ENCODE data around the gene BAZ1A.

The BAZ1A gene

GRCh38 chr14:34718750-34719304 lies 156.3 kb downstream of the BAZ1A start:
- DNase-seq (ENCODE audit: low spot score): no peak

GRCh38 chr14:34715127-34715863 lies 159.9 kb downstream of the BAZ1A start:
- no peak for DNase-seq (ENCODE audit: low spot score)

DNA sequence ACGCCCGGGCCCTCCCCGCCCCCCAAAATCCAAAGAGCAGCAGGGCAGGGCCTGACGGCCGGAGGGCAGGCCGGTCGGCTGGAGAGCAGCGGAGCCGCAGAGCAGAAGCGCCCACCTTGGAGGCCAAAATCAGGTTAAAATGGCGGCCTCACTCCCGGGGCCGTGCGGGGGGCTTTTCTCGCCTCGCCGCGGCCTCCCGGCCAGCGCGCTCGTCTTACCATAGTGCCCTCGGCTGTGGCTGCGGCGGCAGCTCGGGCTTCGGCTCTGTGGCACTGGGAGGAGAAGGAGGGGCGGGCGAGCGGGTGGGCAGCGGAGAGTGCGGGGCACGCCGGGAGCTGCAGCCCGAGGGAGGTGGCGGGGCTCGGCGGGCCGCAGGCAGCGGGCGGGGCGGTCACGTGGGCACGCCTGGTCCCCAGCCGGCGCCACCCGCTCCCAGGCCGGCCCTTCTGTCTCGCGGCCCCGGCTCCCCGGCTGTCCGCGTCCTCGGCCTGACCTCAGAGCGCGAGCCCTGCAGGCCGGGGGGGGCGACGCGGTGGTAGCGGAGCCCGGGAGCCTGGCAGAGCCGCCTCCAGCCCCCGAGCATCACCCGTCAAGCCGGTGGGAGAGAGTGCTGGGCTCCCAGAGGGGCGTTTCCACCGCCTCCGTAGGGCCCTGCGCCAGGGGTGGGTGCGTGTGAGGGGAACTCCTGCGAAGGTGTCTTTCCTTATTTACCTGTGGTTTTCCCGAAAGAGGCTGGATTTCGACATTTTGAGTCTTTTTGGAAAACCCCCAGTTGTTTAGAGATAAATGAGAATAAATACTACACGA lies 160.6 kb downstream of the BAZ1A start, which contains the start of gene CFL2:
Gene CFL2, minus strand, starts transcription at position 274 of the 807 bp plus-strand sequence. Its CDS starts 53 bp downstream, at position 221.
- DNase-seq (ENCODE audit: low spot score): peak; percentile 75

- DNase-seq (ENCODE audit: low spot score): peak; percentile 18
Observed at GRCh38 chr14:34713681-34714319, 161.4 kb downstream of the BAZ1A start.

GRCh38 chr14:34713122-34713680 lies 162.0 kb downstream of the BAZ1A start:
- no peak for DNase-seq (ENCODE audit: low spot score)

DNA sequence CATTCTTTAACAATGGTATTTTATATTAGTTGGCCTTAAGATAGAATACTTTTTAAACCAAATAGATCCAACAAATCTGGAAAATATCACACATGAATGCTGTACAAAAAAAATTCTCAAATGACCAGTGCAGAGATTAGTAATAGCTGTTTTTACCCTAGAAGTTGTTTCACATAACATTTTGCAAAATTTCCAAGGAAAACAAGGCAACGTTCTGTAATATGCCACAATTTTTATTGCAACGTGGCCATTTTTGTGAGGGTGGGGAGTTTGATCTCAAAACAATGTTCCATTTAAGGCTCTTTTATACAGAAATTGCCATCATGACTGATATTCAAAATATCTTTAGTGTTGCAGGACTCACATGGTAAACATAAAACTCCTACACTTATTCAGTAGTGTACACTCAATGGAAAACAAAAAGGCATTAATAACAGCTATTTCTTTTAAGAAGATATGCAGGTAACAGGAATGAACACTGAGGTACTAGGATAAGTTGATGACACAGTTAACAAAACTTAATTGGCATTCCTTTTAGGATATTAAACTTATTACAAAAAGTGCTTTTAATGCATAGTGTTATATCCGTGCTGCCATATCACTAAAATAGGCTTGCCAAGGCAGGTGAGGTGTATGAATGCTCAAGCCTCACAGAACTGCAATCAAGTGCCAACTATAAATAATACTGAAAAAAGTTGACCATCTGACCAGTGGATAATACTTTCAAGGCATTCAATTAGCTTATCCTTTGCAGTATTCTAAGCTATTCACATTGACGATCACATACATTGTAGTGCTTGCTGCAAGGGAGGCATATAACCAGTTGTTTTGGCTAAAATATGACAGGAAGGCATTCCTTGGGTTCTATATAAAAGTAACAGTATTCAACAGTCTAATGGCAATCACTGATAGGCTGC lies 163.1 kb downstream of the BAZ1A start:
- DNase-seq (ENCODE audit: low spot score): no peak

DNA sequence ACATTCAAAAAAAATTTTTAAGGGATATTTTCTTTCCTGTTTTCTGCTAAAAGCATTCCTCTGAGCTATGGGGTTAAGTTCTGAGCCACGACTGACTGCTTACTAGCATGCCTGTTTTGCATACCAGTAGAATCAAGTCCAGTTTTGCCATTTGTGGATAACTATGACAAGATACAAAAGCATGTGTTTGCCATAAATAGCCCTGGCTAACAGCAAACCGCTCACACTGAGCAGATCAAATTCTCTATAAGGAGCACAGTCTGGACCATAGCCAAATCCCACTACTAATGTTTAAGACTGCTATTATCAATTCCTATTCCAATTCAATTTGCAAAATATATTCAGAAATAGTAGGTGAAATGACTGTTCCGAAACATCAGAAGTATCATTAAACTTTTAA lies 164.0 kb downstream of the BAZ1A start:
- no peak for DNase-seq (ENCODE audit: low spot score)

DNA sequence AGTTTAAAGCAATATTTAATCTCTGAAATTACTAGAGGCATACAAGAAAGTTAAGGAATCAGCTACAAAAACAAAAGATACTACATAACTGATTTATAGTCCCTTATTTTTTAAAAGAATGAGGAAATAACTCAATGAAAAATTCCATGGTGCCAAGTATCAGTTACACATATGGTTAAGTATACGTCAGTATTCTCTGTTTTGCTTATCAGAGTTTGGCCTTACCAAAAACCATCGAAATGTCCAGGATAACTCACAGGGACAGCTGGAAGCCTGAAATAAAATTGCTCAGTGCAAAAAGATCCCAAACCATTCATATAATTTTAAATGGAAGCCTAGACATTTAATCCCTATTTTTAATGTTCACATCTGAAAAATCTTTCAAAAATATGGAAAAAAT lies 164.4 kb downstream of the BAZ1A start:
- no peak for DNase-seq (ENCODE audit: low spot score)

GRCh38 chr14:34710006-34710405 lies 165.2 kb downstream of the BAZ1A start:
- DNase-seq (ENCODE audit: low spot score): no peak

DNA sequence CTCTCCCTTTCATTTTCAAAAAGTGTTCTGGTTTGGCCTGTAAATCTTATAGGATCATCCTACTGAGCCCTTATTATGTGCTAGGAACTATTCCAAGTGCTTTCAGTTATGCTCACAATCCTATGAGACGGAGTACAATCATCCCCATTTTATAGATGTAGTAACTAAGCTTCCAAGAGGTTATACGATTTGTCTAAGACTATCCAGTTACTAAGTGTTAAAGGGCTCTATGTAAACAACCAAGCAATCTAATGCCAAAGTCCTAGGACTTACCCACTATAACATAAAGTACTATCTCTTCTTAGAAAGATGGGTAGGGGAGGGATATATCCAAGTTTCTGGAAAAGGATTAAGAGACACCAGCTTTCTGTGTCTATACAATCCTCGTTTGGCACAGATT lies 167.4 kb downstream of the BAZ1A start:
- no peak for DNase-seq (ENCODE audit: low spot score)

Measured in hematopoietic multipotent progenitor cell treated with erythropoietin and hydrocortisone succinate and interleukin-3 and kit ligand, for 15 days (in vitro differentiated cells).